ENCODE results near the gene PEAK1.

GRCh38 chr15:77076323-77076915 is 343.5 kb downstream of the PEAK1 start:
- TF ChIP-seq, protein P1, sequence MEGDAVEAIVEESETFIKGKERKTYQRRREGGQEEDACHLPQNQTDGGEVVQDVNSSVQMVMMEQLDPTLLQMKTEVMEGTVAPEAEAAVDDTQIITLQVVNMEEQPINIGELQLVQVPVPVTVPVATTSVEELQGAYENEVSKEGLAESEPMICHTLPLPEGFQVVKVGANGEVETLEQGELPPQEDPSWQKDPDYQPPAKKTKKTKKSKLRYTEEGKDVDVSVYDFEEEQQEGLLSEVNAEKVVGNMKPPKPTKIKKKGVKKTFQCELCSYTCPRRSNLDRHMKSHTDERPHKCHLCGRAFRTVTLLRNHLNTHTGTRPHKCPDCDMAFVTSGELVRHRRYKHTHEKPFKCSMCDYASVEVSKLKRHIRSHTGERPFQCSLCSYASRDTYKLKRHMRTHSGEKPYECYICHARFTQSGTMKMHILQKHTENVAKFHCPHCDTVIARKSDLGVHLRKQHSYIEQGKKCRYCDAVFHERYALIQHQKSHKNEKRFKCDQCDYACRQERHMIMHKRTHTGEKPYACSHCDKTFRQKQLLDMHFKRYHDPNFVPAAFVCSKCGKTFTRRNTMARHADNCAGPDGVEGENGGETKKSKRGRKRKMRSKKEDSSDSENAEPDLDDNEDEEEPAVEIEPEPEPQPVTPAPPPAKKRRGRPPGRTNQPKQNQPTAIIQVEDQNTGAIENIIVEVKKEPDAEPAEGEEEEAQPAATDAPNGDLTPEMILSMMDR (conservative IDR thresholded peaks at IDR 0.05; ENCODE audit: low read depth in 2 of 2) = no peak
- TF ChIP-seq CREB1 (CRISPR knock-in tag; IDR thresholded peaks at IDR 0.05; ENCODE audit: low read depth) (no peak), EZH2 (IDR thresholded peaks at IDR 0.05; ENCODE audit: low read depth, unreplicated experiment) (no peak), POLR2AphosphoS5 (IDR thresholded peaks at IDR 0.05; ENCODE audit: low read depth) (no peak), EZH2phosphoT487 (IDR thresholded peaks at IDR 0.05; ENCODE audit: unreplicated experiment) (no peak), REST (IDR thresholded peaks at IDR 0.05; ENCODE audit: unreplicated experiment) (no peak), STAT1 (IDR thresholded peaks at IDR 0.05; ENCODE audit: unreplicated experiment) (no peak), ZNF114 (CRISPR knock-in tag; IDR thresholded peaks at IDR 0.05) (no peak), ZNF331 (CRISPR knock-in tag; IDR thresholded peaks at IDR 0.05; ENCODE audit: low read depth) (no peak), JUNB (IDR thresholded peaks at IDR 0.05; ENCODE audit: unreplicated experiment) (no peak), NANOG (IDR thresholded peaks at IDR 0.05; ENCODE audit: borderline replicate concordance) (no peak)
- TF ChIP-seq, protein P2, sequence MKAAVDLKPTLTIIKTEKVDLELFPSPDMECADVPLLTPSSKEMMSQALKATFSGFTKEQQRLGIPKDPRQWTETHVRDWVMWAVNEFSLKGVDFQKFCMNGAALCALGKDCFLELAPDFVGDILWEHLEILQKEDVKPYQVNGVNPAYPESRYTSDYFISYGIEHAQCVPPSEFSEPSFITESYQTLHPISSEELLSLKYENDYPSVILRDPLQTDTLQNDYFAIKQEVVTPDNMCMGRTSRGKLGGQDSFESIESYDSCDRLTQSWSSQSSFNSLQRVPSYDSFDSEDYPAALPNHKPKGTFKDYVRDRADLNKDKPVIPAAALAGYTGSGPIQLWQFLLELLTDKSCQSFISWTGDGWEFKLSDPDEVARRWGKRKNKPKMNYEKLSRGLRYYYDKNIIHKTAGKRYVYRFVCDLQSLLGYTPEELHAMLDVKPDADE (IDR thresholded peaks at IDR 0.05) = no peak
